ENCODE data around the gene LHX1. TPM values are rescaled to one million over a fixed set of nuclear protein-coding genes. Genes with fewer than 3 reads are reported as not detected.

Gene LHX1
- total and polyA plus RNA-seq, 10 of the 15 experiments (the other 5 are each of a cell fraction or from before 2014, with no cell fraction given), result not detected

GRCh38 chr17:36978810-36979564 lies 41.7 kb downstream of the LHX1 start:
- no peak for TF ChIP-seq MAX (IDR thresholded peaks at IDR 0.05; ENCODE audit: low read depth, low read length)
- no peak for TF ChIP-seq ETV6 (conservative IDR thresholded peaks at IDR 0.05 in 1 of 2, IDR thresholded peaks at IDR 0.05 in 1 of 2; ENCODE audit: borderline replicate concordance in 1 of 2, low read depth in 1 of 2)
- TF ChIP-seq HDAC6 (IDR thresholded peaks at IDR 0.05; ENCODE audit: unreplicated experiment), result no peak
- TF ChIP-seq SMAD5 (IDR thresholded peaks at IDR 0.05; ENCODE audit: low read depth), result no peak
- TF ChIP-seq, protein P1, sequence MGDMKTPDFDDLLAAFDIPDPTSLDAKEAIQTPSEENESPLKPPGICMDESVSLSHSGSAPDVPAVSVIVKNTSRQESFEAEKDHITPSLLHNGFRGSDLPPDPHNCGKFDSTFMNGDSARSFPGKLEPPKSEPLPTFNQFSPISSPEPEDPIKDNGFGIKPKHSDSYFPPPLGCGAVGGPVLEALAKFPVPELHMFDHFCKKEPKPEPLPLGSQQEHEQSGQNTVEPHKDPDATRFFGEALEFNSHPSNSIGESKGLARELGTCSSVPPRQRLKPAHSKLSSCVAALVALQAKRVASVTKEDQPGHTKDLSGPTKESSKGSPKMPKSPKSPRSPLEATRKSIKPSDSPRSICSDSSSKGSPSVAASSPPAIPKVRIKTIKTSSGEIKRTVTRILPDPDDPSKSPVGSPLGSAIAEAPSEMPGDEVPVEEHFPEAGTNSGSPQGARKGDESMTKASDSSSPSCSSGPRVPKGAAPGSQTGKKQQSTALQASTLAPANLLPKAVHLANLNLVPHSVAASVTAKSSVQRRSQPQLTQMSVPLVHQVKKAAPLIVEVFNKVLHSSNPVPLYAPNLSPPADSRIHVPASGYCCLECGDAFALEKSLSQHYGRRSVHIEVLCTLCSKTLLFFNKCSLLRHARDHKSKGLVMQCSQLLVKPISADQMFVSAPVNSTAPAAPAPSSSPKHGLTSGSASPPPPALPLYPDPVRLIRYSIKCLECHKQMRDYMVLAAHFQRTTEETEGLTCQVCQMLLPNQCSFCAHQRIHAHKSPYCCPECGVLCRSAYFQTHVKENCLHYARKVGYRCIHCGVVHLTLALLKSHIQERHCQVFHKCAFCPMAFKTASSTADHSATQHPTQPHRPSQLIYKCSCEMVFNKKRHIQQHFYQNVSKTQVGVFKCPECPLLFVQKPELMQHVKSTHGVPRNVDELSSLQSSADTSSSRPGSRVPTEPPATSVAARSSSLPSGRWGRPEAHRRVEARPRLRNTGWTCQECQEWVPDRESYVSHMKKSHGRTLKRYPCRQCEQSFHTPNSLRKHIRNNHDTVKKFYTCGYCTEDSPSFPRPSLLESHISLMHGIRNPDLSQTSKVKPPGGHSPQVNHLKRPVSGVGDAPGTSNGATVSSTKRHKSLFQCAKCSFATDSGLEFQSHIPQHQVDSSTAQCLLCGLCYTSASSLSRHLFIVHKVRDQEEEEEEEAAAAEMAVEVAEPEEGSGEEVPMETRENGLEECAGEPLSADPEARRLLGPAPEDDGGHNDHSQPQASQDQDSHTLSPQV (IDR thresholded peaks at IDR 0.05), result no peak
- no peak overlapping the region for H3K4me3 ChIP-seq
- no peaks in the 10 kb centered on the region for H3K4me1 ChIP-seq (ENCODE audit: control insufficient read depth, insufficient read depth, low read length)
- ChIA-PET CTCF (interaction anchor here (1.3 kb wide), 1 partner anchor 66 kb away, joined by 3 read pairs; no protein-coding TSS in a partner anchor), RAD21 (ENCODE audit: unreplicated experiment) (no interaction called here), POLR2A (no interaction called here), SMC1A (ENCODE audit: uncharacterized antibody, unreplicated experiment) (no interaction called here)
- ATAC-seq, result no peak
- no peak for FAIRE-seq
- in situ Hi-C loops (cut with MboI) (no loop called here), intact Hi-C loops (cut with micrococcal nuclease; ENCODE audit: unreplicated experiment) (no loop called here)
- H3K27me3 ChIP-seq (replicated peaks in 1 of 2; ENCODE audit: control insufficient read depth in 2 of 2, insufficient read depth in 2 of 2, low read length in 1 of 2), result no peaks in the 10 kb centered on the region
- H3K9ac ChIP-seq (ENCODE audit: control insufficient read depth, insufficient read depth, low read length), result no peak overlapping the region
- BruUV-seq (replicated peaks), result no TSS peak
- no peaks in the 10 kb centered on the region for H3K9me3 ChIP-seq (replicated peaks; ENCODE audit: control insufficient read depth, insufficient read depth, low read length)
- no peak overlapping the region for H2AFZ ChIP-seq (ENCODE audit: control insufficient read depth, low read depth, low read length)
- H3K4me2 ChIP-seq (ENCODE audit: control insufficient read depth, insufficient read depth), result no peak overlapping the region
- peaks cover 13% of the 10 kb centered on the region for H3K79me2 ChIP-seq (ENCODE audit: control insufficient read depth, insufficient read depth, low read length)
- no peak for DNase-seq (ENCODE audit: low read depth, low spot score)
- no peak overlapping the region for H3K27ac ChIP-seq (ENCODE audit: control insufficient read depth, insufficient read depth)
- no peaks in the 10 kb centered on the region for H4K20me1 ChIP-seq (ENCODE audit: control insufficient read depth, insufficient read depth)
- no peaks in the 10 kb centered on the region; a peak in 1 of 4 replicates for H3K36me3 ChIP-seq (ENCODE audit: control insufficient read depth in 2 of 2, insufficient read depth in 2 of 2, low read length in 1 of 2)
- 78% methylated on average over 11 of the region's 11 CpGs for WGBS (ENCODE audit: insufficient coverage, insufficient replicate concordance, low lambda C conversion rate, missing lambda C conversion rate)

Data from GM12878 (cell line).